Stimulated activated CD8-positive, alpha-beta memory T cell treated with anti-CD3 and anti-CD28 coated beads, Interleukin-15, amount 100 ng/mL, for 4 hours (primary cell): ENCODE measurements around the gene MAP6.

Source experiments
- DNase-seq, 2 donors: peaks; one replicate each; pipeline ENCODE4 v3.0.0-alpha.2; 2020; ENCODE audit warnings: low read depth in 2 of 2

Gene MAP6

GRCh38 chr11:75553182-75553581 lies 115.7 kb downstream of the MAP6 start:
- no peak for DNase-seq

DNA sequence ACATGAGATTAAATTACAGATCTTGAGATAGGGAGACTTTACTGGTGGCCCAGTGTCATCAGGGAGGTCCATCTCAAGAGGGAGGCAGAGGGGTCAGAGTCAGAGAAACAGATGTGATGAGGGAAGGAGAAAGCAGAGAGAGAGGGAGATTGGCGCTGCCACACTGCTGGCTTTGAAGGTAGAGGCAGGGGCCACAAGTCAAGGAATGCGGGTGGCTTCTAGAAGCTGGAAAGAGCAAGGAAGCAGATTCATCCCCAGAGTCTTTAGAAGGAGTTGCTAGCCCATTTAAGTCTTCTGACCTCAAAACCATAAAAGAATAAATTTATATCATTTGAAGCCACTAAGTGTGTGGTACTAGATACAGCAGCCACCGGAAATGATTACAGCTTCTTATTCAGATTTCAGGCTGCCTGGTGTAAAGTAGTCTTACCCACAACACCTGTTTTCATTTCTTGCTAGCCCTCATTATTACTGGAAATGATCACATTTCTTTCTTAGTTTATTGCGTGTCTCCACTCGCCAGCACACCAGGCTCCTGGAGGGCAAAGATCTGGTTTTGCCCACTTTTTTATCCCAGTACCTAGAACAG lies 119.4 kb downstream of the MAP6 start:
- no peak for DNase-seq

DNA sequence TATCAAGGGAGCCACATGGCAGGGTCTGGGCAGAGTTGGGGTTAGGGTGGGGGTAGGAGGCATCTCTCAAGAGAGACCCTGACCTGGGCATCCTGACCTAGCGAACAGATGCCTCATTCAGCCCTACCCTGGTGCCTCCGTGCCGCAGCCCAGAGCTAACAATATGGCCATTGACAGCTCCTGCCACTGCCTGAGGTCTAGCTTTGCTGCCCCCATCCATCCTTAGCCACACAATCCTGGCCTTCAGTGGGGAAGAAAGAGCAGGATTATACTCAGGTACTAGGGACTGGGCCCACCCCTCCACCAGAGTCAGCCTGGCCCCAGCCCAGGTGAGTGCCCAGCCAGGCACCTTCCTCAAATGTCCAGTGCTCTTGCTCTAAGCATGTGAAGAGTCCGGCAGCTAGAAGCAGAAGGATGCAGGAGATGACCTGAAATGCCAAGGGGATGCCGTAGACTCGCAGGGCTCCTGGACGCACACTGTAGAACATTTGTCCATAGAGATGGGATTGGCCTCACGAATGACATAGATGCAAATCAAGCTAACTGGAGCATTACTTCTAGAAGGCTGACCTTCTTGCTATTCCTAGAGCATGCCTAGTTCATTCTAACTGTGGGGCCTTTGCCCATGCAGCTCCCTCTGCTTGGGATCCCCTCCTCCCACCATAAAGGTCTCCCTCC lies 120.1 kb downstream of the MAP6 start:
- DNase-seq, result no peak

DNA sequence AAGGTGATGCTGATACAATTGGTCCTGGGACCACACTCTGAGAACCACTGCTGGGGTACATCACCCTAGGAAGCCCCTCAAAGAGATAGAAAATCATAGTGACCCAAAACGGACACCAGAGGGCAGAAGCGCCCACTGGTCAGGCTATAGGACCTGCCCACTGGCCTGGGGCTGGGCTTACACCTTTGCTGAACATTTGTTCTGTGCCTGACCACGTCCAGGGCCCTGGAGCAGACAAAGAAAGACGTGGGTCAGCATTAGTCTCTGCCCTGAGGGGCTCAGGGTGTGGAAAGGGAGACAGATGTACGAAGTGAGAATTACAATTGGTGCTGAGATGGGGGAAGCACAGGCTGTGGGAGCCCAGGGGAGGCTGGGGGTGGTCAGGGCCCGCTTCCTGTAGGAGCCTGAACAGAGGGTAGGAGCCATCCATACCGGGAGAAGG lies 121.2 kb downstream of the MAP6 start:
- no peak for DNase-seq

GRCh38 chr11:75547177-75547576 lies 121.7 kb downstream of the MAP6 start:
- DNase-seq, result no peak

DNA sequence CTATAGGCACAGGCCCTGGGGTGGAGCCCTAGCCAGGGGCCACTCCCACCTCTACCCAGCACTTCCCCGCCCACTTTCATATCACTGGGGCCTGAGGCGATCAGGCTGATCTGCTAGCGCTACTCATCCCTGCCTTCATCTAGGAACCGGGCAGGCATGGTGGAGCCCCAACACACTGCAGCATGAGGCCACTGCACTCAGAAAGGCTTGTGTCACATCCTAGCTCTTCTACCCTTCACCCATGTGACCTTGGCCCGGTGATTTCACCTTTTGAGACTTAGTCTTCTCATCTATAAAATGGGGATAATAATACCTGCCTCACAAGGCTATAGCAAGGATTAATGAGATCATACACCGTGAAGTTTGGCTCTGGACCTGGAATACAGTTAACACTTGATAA lies 125.0 kb downstream of the MAP6 start:
- no peak for DNase-seq

GRCh38 chr11:75542088-75542438 lies 126.8 kb downstream of the MAP6 start:
- no peak for DNase-seq

DNA sequence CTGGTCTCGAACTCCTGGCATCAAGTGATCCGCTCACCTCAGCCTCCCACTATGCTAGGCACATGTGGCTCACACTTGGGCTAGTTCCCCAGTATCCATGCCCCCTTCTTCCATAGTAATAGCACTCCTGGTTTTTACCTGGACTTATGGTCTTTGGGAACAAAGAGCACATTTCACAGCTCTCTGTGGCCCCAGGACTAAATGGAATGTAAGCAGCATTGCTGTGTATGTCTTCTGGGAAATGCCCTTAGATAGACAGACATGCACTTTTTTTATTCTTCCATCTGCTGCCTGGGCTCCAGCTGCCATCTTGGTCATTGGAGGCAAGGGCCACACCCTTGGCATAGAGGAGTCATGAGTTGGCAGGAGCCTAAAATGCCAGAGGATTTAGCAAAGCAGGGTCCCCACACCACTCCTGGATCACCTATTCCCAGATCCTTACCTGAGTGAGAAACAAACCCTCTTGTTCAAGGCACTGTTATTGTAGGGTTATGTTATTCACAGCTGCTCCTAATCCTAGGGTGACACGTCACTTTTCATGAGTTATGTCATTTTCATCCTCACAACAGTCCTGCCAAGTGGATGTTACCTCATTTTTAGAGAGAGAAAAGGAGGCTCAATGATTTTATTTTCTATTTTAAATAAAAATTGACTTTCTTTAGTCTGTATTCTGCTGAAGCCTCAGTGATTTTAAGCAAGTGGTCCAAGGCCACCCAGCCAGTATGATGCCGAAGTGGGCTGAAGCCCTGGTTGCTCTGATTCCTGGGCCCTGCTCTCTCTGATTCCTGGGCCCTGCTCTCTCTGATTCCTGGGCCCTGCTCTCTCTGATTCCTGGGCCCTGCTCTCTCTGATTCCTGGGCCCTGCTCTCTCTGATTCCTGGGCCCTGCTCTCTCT lies 127.4 kb downstream of the MAP6 start:
- no peak for DNase-seq

DNA sequence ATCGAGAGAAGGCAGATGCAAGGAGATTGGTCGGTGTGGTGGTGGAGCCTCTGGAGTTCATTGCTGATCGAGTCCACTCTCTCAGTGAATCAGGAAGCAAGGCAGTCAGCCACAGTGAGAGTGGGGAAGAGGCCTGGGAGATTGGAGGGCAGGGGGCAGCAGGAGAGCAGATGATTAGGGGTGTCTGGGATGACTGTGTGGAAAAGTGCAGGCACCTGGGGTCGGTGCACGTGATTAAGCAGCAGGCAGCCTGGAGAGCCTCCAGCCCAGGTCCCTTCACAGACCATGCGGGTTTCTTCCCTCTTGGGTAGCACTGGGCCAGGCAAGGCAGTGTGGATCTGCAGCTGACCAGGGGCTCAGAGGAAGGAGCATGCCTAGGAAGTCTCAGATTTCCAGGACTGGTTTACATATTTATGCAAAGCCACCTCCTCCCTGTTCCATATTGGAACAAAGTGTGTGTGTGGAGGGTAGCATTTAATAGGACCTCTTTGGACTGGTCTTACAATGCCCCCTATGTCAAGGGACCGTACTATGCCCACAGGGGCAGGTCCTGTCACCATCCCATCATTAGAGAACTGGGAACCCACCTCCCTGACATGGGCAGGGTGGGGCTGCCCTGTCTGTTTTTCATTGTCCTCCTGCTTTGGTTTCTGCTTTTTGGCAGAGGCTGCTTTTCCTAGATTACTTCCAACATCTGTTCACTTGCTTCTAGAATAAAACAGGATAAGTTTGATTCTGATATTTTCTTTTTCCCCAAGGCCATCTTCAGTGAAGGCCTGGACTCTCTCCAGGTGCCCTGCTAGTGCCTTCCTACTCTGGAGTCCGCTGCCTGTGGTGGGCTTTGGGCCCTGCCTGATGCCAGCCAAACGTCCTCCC lies 129.1 kb downstream of the MAP6 start:
- no peak for DNase-seq

DNA sequence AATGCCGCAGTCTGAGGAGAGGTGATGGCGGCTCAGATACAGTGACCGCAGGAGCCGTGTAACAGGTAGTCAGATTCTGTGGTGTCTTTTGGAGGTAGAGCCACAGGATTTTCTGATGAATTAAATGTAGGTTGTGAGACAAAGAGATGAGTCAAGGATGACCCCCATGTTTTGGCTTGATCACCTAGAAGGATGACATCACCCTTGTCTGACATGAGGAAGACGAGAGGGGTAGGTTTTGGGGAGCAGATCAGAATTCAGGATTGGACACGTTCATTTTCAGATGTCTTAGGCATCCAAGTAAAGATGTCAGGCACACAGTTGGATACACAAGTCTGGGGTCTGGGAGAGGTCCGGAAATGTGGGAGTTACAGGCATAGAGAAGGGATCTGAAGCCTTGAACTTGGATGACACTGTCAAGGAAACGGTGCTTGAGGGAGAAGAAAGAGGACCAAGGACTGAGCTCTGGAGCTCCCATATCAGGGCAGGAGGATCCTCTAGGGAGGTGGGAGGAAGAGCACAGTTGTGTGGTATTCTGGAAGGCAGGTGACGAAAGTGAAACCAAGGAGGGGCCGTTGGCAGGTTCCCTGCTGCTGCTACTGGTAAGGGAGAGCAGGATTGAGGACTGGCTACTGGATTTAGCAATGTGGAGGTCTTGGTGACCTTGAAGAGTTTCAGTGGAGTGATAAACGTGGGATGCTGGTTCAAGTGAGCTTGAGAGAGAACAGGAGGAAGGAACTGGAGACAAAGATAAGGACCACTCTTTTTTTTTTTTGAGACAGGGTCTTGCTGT lies 130.5 kb downstream of the MAP6 start:
- no peak for DNase-seq

GRCh38 chr11:75537740-75538139 lies 131.1 kb downstream of the MAP6 start:
- DNase-seq, result no peak
